Stimulated activated CD8-positive, alpha-beta memory T cell treated with anti-CD3 and anti-CD28 coated beads, Interleukin-7, amount 100 ng/mL, for 24 hours (primary cell): Measurements from ENCODE around the gene CARF.

Experiments used
- DNase-seq: peaks from one replicate; pipeline ENCODE4 v3.0.0-alpha.2; 2020; ENCODE audit warnings: low read depth

Gene CARF

GRCh38 chr2:203021991-203022390 lies 109.9 kb downstream of the CARF start:
- DNase-seq = no peak

DNA sequence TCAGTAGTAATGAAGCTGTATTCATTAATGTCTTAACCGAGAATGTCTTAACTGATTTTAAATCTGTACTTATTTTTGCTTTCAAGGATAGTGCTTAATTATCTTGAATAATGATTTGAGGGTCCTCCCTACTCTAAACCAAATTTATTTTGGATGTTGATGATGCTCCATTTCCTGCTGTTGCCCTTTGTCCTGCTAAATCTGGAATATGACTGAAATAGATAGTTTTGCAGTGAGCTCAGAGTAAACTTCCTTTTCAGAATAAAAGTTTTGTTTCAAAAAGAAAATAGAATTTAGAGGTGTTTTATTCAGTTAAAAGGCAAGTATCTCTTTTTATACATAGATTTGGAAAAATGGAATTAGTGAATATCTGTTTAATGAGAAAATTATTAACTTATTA lies 110.7 kb downstream of the CARF start:
- no peak for DNase-seq

DNA sequence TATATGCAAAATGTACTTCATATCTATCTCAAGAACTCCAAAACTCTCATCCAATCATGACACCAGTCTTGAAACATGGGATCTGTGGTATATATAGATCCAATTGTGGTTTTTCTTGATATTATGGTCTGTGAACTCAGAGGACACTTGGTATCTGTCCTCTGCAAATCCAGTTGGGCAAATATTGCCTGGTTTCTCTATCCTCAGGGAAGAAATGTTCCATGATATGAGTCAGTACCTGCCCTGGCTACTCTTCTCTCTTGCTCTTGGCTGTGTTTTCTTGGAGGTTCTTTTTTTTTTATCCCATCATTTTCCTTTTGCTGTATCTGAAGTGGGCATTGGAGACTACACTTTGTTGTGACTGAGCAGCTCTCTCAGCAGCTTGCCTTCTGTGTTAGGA lies 113.5 kb downstream of the CARF start:
- no peak for DNase-seq

DNA sequence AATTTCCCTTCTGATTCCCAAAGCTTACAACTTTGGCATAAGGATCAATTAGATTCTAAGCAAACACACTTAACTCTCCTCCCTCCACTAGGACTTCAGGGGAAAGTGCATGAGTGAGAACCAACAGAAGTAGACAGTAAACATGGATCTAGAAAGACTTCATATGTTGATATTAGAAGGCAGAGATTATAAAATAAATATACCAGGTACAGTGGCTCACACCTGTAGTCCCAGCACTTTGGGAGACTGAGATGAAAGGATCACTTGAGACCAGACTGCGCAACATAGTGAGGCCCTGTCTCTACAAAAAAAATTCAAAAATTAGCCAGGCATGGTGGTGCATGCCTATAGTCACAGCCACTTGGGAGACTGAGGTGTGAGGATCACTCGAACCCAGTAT lies 118.5 kb downstream of the CARF start:
- DNase-seq = no peak

- no peak for DNase-seq
Measured at GRCh38 chr2:203030991-203031390, 118.9 kb downstream of the CARF start.

DNA sequence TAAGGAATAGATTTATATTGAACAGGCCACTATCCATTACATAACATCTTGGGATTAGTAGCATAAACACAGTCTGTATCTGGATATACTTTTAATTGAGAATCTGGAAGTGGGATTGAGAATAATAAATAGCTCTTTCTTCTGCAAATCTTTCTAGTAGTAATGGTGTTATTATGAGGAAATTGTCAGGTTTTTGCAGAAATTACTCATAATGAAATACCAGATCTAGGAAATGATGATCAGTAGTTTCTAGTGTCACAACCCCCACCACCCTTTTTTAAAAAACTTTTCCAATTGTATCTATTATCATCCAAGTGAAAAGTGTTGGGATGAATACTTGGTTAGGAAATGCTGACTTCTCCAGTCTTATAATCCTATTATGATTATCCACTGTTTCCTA lies 121.3 kb downstream of the CARF start:
- DNase-seq = no peak

- DNase-seq = no peak
Measured at GRCh38 chr2:203035879-203036470, 123.9 kb downstream of the CARF start.
